Stimulated activated naive B cell treated with anti-CD40 and anti-IgM and Interleukin-4, amounts not matched to agents 10 μg/mL and 1 μg/mL and 100 μg/mL, for 72 hours (primary cell): ENCODE results near the gene SMKR1.
"Not testable (repeated sequence)": the region's sequence is repeated elsewhere in the genome, so short reads cannot be mapped to it uniquely, and the experiment has no call there.

ENCODE experiments used
- ATAC-seq, 2 donors: fragments of 150-1000 bp; cut with Tn5 transposase; replicated peaks; 2 replicates each; pipeline ENCODE4 v1.10.0; 2021; ENCODE audit warnings: moderate library complexity in 1 of 2
- DNase-seq: peaks from one replicate; pipeline ENCODE4 v3.0.0; 2021
- H3K27ac Mint-ChIP-seq: one replicate; pipeline ENCODE4 v1.8.0; 2022; ENCODE audit warnings: mild to moderate bottlenecking, mixed read lengths
- H3K27me3 Mint-ChIP-seq, 2 donors: one replicate each; pipeline ENCODE4 v1.8.0; 2022; ENCODE audit warnings: mixed read lengths in 2 of 2
- H3K36me3 Mint-ChIP-seq, 2 donors: one replicate each; pipeline ENCODE4 v1.8.0; 2022; ENCODE audit warnings: mixed read lengths in 2 of 2, mild to moderate bottlenecking in 1 of 2
- H3K4me1 Mint-ChIP-seq, 2 donors: one replicate each; pipeline ENCODE4 v1.8.0; 2022; ENCODE audit warnings: mixed read lengths in 2 of 2, mild to moderate bottlenecking in 1 of 2
- H3K4me3 Mint-ChIP-seq, 2 donors: one replicate each; pipeline ENCODE4 v1.8.0; 2022; ENCODE audit warnings: mild to moderate bottlenecking in 2 of 2, mixed read lengths in 2 of 2, moderate library complexity in 1 of 2
- H3K9me3 Mint-ChIP-seq, 2 donors: one replicate each; pipeline ENCODE4 v1.8.0; 2022; ENCODE audit warnings: mixed read lengths in 2 of 2, mild to moderate bottlenecking in 1 of 2

The SMKR1 gene

GRCh38 chr7:129498021-129498420, 4.3 kb upstream of the SMKR1 start:
- Mint-ChIP-seq H3K4me3 (no peak overlapping the region), H3K9me3 (no peaks in the 10 kb centered on the region), H3K36me3 (no peaks in the 10 kb centered on the region), H3K27ac (no peak overlapping the region), H3K4me1 (peaks cover 26 to 38% of the 10 kb centered on the region in 2 donors), H3K27me3 (peaks cover 0 to 7% of the 10 kb centered on the region in 2 donors)
- DNase-seq (no peak), ATAC-seq (no peak)

DNA sequence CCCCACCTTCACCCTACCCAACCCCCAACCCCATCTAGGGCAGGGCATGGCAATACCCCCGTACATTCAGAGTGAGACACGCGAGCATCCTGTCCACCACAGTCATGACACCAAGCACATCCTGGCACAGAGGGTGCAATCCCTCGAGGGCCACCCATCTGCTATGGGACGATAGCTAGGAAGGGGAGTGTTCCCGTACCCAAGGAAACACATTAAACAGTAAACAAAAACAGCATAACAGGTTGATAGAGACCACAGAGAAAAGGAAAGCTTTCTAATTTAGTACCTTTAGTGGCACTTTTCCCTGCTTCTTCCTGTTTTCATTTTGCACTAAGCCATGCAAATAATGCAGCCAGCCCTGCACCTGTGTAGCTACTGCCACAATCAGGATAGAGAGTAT, 2.3 kb upstream of the SMKR1 start:
- peaks cover 26 to 33% of the 10 kb centered on the region in 2 donors for H3K4me1 Mint-ChIP-seq
- H3K4me3 Mint-ChIP-seq = no peak overlapping the region
- DNase-seq = no peak
- H3K9me3 Mint-ChIP-seq = no peaks in the 10 kb centered on the region
- H3K27me3 Mint-ChIP-seq = peaks cover 0 to 7% of the 10 kb centered on the region in 2 donors
- no peaks in the 10 kb centered on the region for H3K36me3 Mint-ChIP-seq
- ATAC-seq = peak in 1 of 2 donors; percentile 5
- H3K27ac Mint-ChIP-seq = peak overlapping the region; percentile 68

- no peaks in the 10 kb centered on the region for H3K9me3 Mint-ChIP-seq
- peaks cover 15 to 20% of the 10 kb centered on the region in 2 donors for H3K4me1 Mint-ChIP-seq
- peak overlapping the region; percentile 86 to 87 for H3K4me3 Mint-ChIP-seq
- ATAC-seq (peak; percentile 35 to 42), DNase-seq (no peak)
- peaks cover 0 to 2% of the 10 kb centered on the region in 2 donors for H3K27me3 Mint-ChIP-seq
- no peaks in the 10 kb centered on the region for H3K36me3 Mint-ChIP-seq
- H3K27ac Mint-ChIP-seq = peak overlapping the region; percentile 79
Observed at GRCh38 chr7:129502708-129503685, 666 bp downstream of the SMKR1 start.

DNA sequence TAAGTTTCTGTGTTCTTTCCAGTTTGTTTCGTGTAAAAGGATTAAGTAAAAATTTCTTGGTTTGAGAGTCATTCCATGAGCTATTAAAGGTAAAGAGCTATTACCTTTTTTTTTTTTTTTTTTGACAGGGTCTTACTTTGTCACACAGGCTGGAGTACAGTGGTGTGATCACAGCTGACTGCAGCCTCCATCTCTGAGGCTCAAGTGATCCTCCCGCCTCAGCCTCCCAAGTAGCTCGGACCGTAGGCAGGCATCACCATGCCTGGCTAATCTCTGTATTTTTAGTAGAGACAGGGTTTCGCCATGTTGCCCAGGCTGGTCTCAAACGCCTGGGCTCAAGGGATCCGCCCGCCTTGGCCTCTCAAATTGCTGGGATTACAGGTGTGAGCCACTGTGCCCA, 1.4 kb downstream of the SMKR1 start:
- peak overlapping the region; percentile 79 for H3K27ac Mint-ChIP-seq
- ATAC-seq = no peak
- no peak for DNase-seq
- peaks cover 15 to 20% of the 10 kb centered on the region in 2 donors for H3K4me1 Mint-ChIP-seq
- no peaks in the 10 kb centered on the region for H3K9me3 Mint-ChIP-seq
- no peaks in the 10 kb centered on the region for H3K27me3 Mint-ChIP-seq
- no peaks in the 10 kb centered on the region for H3K36me3 Mint-ChIP-seq
- H3K4me3 Mint-ChIP-seq = peak overlapping the region; percentile 86 to 87

- DNase-seq (no peak), ATAC-seq (no peak)
- peaks cover 0 to 3% of the 10 kb centered on the region in 2 donors for H3K9me3 Mint-ChIP-seq
- H3K4me3 Mint-ChIP-seq = no peak overlapping the region
- peaks cover 0 to 4% of the 10 kb centered on the region in 2 donors for H3K4me1 Mint-ChIP-seq
- no peaks in the 10 kb centered on the region for H3K27me3 Mint-ChIP-seq
- no peak overlapping the region for H3K27ac Mint-ChIP-seq
- peaks cover 3% of the 10 kb centered on the region in 2 donors for H3K36me3 Mint-ChIP-seq
Observed at GRCh38 chr7:129512192-129512591, 9.9 kb downstream of the SMKR1 start.

DNA sequence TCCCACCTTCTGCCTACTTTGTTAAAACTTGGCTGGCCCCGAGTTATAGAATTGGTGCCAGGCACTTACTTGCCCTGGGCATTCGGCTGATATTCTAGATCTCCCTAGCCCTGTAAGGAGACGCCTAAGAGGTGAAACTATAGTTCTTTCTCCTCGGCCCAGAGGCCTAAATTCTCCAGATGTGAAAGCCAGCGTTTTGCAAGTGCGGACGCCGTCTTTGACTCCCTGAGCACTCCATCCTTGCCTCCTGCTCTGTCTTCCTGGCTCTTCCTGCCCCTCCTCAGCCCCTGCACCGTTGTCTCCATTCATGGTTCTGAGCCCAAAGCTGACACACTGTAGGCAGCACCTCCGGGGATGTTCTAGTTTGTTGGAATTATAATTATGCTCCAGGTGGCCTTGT, 11.2 kb downstream of the SMKR1 start:
- H3K36me3 Mint-ChIP-seq = peaks cover 3% of the 10 kb centered on the region in 2 donors
- H3K4me1 Mint-ChIP-seq = peaks cover 0 to 4% of the 10 kb centered on the region in 2 donors
- no peak overlapping the region for H3K4me3 Mint-ChIP-seq
- no peak for ATAC-seq
- no peak overlapping the region for H3K27ac Mint-ChIP-seq
- DNase-seq = no peak
- H3K27me3 Mint-ChIP-seq = peaks cover 0 to 4% of the 10 kb centered on the region in 2 donors
- peaks cover 0 to 3% of the 10 kb centered on the region in 2 donors for H3K9me3 Mint-ChIP-seq

DNA sequence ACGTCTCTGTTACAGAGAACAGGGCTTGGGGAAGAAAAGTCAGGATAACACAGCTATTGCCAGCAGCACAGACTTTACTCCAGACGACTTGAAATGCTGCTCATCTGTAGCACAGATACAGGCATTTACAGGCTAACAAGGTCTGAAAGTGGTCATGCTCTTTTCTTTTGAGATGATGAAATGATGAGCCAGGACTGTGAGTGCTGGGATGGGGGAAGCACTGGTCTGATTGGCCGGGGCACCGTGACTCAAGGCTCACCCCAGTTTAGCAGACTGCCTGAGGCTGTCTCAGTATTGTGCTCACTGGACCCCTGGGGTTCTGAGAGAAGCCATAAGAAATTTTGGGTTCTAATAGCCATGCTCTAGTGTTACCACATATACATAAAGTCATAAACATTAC, 12.4 kb downstream of the SMKR1 start:
- Mint-ChIP-seq H3K27me3 (peaks cover 3 to 4% of the 10 kb centered on the region in 2 donors), H3K27ac (no peak overlapping the region), H3K36me3 (peaks cover 3% of the 10 kb centered on the region in 2 donors), H3K4me1 (peaks cover 0 to 4% of the 10 kb centered on the region in 2 donors), H3K9me3 (peaks cover 0 to 3% of the 10 kb centered on the region in 2 donors), H3K4me3 (no peak overlapping the region)
- no peak for ATAC-seq
- DNase-seq = no peak

- ATAC-seq = no peak
- H3K4me3 Mint-ChIP-seq = no peak overlapping the region
- H3K4me1 Mint-ChIP-seq = peaks cover 0 to 4% of the 10 kb centered on the region in 2 donors
- peaks cover 0 to 3% of the 10 kb centered on the region in 2 donors for H3K9me3 Mint-ChIP-seq
- H3K27ac Mint-ChIP-seq = no peak overlapping the region
- H3K27me3 Mint-ChIP-seq = peaks cover 4 to 6% of the 10 kb centered on the region in 2 donors
- DNase-seq = no peak
- peaks cover 3% of the 10 kb centered on the region in 2 donors for H3K36me3 Mint-ChIP-seq
Observed at GRCh38 chr7:129515381-129515780, 13.1 kb downstream of the SMKR1 start.

DNA sequence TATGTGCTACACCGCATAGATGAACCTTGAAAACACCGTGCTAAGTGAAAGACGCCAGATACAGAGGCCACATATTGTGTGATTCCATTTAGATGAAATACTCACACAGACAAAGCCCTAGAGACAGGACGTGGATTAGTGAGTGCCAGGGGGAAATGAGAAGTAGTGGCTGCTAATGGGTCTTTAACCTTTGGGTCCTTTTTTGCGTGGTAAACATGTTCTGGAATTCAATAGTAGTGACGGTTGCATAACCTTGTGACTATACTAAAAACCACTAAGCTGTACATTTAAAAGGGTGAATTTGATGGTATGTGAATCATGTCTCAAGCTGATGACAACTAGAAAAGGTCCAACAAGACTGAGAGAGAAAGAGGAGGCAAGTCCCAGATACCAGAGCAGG, 15.6 kb downstream of the SMKR1 start:
- Mint-ChIP-seq H3K36me3 (peaks cover 0 to 3% of the 10 kb centered on the region in 2 donors), H3K27ac (no peak overlapping the region), H3K27me3 (peaks cover 16 to 23% of the 10 kb centered on the region in 2 donors), H3K9me3 (peaks cover 0 to 3% of the 10 kb centered on the region in 2 donors), H3K4me3 (no peak overlapping the region), H3K4me1 (peaks cover 0 to 4% of the 10 kb centered on the region in 2 donors)
- ATAC-seq (no peak), DNase-seq (no peak)

GRCh38 chr7:129519464-129519863, 17.1 kb downstream of the SMKR1 start:
- no peak overlapping the region for H3K4me3 Mint-ChIP-seq
- peaks cover 0 to 4% of the 10 kb centered on the region in 2 donors for H3K4me1 Mint-ChIP-seq
- no peak overlapping the region for H3K27ac Mint-ChIP-seq
- no peak for DNase-seq
- no peak for ATAC-seq
- peaks cover 21 to 27% of the 10 kb centered on the region in 2 donors for H3K27me3 Mint-ChIP-seq
- peaks cover 0 to 1% of the 10 kb centered on the region in 2 donors for H3K36me3 Mint-ChIP-seq
- peaks cover 0 to 3% of the 10 kb centered on the region in 2 donors for H3K9me3 Mint-ChIP-seq

DNA sequence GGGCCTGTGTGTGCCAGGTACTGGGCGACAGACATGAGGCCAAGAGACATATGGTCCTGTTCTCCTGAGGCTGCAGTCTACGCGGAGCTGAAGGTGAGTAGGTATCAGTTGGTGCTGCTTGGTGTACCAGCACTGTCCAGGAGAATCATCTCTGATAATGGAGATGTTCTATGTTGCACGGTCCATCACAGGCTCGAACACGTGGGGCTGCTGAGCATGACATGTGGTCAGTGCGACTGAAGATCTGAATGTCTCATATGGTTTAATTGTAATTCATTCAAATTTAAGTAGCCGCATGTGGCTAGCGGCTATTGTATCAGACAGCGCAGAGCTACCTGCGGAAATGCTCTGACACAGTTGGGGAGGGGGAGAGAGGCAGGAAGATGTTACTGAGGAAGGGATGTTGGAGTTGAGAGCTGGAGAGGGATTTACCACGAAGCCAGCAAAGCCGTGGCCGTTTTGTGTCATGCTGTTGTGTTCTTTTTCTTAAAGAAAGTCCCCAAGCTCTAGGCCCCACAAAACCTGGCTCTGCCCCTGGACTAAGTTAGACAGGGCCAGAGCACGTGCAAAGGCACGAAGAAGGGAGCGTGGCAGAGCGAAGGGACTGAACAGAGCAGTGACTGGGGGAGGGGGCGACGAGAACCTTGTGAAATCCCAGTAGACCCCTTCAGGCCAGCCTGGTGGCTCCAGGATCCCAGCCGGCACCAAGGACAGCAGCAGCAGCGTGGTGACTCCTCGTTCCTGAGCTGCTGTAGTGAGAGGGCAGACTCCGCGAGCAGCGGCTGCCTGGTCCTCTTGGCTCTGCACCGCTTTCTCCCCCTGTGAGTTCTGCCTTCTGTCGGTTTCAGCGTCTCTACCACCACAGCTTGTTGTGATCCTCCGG, 20.0 kb downstream of the SMKR1 start:
- H3K27me3 Mint-ChIP-seq = peaks cover 30 to 43% of the 10 kb centered on the region in 2 donors
- no peak for ATAC-seq
- H3K27ac Mint-ChIP-seq = no peak overlapping the region
- H3K36me3 Mint-ChIP-seq = no peaks in the 10 kb centered on the region
- no peak for DNase-seq
- no peaks in the 10 kb centered on the region for H3K9me3 Mint-ChIP-seq
- no peaks in the 10 kb centered on the region for H3K4me1 Mint-ChIP-seq
- no peak overlapping the region for H3K4me3 Mint-ChIP-seq

DNA sequence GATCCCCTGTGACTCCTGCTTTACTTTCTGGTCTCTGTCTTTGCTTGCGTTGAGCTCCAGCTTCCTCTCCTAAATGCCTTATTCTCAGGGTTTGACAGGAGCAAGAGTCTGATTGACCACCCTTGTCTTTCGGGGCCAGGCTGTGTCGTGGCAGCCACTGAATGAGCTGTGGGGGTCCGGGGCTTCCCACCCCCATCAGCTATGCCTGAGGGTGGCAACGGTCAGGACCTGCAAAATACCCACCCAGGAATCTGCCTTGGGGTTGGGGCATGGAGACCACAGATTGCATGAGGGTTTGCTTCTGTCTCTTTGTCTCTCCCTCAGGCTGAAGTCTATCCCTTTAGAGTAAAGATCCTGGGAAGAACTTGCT, 20.6 kb downstream of the SMKR1 start:
- ATAC-seq (no peak), DNase-seq (no peak)
- Mint-ChIP-seq H3K9me3 (no peaks in the 10 kb centered on the region), H3K27ac (no peak overlapping the region), H3K27me3 (peaks cover 28 to 44% of the 10 kb centered on the region in 2 donors), H3K4me3 (no peak overlapping the region), H3K36me3 (no peaks in the 10 kb centered on the region), H3K4me1 (no peaks in the 10 kb centered on the region)

DNA sequence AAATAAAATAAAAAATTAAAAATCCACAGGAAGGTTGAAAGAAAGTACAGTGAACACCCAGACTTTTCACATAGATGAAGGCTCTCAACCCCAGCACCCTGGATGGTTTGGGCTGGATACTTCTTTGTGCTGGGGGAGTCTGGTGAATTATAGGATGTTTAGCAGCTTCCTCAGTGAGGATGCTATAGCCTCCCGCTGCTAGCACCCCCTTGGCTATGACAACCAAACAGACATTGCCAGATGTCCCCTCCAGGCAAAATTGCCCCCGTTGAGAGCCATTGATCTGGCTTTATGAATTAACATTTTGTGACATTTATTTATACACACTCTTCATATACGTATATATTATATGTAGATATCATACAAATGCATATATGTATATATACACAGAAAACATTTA, 21.6 kb downstream of the SMKR1 start:
- DNase-seq (no peak), ATAC-seq (no peak)
- Mint-ChIP-seq H3K27ac (no peak overlapping the region), H3K27me3 (peaks cover 26 to 44% of the 10 kb centered on the region in 2 donors), H3K4me1 (no peaks in the 10 kb centered on the region), H3K9me3 (no peaks in the 10 kb centered on the region), H3K4me3 (no peak overlapping the region), H3K36me3 (no peaks in the 10 kb centered on the region)

- not testable (repeated sequence) for H3K27ac Mint-ChIP-seq, H3K4me1 Mint-ChIP-seq, DNase-seq, H3K36me3 Mint-ChIP-seq, H3K4me3 Mint-ChIP-seq, ATAC-seq, H3K9me3 Mint-ChIP-seq
- peaks cover 26 to 44% of the 10 kb centered on the region in 2 donors for H3K27me3 Mint-ChIP-seq
Observed at GRCh38 chr7:129524405-129524804, 22.1 kb downstream of the SMKR1 start.
